ENCODE measurements around the gene ZNRF3.
A peak's percentile ranks its signal among the peaks of the same experiment; 100 is the strongest.

The ZNRF3 gene

DNA sequence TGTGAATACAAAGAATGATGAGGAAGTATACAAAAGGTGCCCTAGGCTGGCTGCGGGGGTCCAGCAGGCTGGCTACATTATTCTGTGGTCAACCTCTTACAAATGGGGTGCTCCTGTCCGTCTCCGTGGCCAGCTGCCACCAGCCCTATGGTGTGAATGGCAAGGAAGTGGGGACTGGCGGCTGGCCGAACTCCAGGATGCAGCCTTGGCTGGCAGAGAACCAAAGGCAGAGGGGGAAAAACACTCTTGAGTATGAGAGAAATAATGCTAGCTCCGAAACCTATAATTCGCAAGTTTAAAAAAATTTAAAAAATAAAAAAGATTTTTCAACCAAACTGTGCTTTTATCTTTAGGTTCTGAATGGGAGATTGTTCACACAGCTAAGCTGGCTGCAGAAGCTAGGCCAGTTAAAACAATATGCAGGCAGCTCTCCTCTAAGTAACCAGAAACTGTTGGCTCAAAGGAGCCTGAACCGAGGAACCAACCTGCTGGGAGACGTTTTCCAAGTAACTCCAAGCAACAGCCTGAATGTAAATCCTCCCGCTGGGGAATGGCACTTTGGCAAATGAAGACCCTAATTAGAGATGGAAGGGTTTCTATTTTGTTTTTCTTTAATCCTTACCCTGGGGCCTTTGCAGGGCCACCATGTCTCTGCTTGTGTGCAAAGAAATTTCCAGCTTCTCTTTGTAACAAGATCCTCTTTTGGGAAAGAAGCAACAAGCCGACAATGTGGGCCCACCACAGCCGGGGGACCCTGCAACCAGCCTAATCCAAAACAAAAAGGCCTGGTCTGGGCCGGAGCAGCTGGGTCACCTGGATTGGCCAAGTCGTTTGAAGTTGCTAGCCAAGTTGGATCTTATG, 128.1 kb downstream of the ZNRF3 start:
- DNase-seq (ENCODE audit: low read depth), result no peak

DNA sequence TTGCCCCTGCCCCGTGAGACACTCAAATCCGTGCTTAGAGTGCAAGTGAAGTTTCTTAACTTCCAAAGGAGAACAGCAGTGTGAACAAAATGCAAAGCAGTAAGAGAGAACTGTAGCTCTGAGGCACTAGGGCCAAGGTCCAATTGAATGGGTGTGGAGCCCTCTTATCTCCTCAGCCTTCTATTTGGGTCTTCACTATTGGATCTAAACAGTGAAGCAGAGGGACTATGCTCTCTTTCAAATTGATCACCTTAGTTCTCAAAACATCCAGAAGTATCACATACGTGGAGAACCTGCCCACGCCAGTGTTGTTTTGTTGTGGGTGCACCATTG, 128.7 kb downstream of the ZNRF3 start:
- DNase-seq (ENCODE audit: low read depth), result no peak

DNA sequence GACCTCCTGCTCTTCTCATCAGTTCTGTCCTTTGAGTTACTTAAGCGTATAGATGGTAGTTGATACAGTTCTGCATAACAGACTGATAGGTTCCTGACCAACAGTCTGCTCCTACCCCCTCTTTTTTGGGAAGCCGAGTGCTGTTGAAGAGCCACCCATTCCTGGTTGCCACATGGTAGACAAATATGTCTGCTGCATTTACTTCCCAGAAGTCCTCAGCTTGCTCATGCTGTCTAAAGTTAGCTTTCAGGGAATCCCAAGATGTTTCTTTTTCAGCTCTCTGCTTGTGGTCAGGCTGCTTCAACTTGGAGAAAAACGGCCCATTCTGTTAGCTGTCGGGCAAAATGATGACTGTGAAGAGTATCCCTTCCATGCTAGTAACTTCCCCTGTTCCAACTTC, 129.6 kb downstream of the ZNRF3 start:
- DNase-seq (ENCODE audit: low read depth), result no peak

DNA sequence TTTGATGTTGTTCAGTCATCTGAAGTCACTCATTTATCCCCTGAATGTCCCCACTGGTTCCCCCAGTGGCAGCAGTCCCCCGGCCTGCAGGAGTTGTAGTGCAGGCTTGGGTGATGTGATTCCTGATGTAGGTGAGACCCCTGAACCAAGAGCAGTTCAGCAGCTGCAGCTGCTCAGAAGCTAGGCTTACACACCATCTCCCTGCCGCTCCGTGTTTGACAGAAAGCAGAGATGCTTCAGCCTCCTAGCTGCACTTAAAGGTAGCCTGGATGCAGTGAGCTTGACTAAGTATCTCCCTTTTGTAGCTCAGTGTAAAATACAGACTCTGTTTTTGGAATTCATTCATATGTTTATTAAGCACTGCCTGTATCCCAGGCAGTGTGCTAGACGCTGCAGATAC, 130.9 kb downstream of the ZNRF3 start:
- DNase-seq (ENCODE audit: low read depth), result no peak

DNA sequence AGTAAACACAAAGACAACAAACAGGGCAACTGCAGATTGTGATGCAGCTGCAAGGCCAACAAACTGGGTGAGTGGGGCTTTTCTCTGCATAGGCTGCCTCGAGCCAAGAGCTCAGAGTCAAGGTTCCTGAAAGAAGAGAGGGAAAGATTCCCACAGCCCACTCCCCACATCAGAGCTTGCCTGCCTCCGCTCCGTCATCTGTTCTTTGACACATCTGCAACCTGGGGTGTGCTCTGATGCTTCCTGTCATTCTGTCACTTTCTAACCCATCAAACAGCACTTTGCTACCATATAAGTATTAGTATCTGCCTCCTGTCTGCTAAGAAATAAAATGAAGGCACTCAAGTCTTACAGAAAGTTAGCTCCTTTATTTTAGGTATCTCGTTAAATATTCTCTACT, 131.4 kb downstream of the ZNRF3 start:
- no peak for DNase-seq (ENCODE audit: low read depth)

DNA sequence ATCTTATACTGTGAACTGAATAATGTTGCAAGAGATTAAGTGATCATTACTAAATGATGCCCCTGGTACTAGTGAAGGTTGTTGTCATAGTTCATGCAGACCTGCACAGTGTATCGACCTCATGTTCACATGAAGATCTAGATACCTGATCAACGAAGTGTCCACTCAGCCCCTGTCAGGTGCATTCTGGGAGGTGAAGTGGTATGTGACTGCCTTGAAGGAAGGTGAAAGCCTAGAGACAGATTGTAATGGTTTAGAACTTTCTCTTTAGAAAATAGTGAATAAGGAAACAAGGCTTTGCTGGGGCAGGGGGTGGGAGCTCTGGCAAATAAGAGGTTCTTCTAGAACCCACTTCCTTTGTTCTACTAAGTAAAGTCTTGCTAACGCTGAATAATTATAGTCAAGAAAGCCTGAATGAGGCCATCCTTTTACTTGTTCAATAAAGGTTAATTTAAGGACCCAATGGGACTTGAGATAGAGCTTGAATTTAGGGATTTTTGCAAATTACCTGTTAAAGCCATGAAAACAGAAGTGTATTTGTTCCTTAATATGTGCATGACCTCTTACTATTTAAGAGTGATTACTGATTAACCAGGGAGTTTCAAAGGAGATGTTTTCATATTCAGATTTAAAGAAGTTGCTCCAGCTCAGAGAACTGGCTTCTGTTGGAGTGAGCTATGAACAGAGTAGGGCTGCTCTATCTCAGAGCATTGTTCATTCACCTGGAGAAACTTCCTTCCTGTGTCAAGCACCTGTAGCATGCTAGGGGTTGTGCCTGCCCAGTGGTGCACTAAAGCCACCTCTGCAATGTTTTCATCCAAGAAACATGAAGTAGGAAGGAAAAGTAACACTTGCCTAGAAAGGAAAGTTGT, 132.9 kb downstream of the ZNRF3 start:
- DNase-seq (ENCODE audit: low read depth), result no peak

DNA sequence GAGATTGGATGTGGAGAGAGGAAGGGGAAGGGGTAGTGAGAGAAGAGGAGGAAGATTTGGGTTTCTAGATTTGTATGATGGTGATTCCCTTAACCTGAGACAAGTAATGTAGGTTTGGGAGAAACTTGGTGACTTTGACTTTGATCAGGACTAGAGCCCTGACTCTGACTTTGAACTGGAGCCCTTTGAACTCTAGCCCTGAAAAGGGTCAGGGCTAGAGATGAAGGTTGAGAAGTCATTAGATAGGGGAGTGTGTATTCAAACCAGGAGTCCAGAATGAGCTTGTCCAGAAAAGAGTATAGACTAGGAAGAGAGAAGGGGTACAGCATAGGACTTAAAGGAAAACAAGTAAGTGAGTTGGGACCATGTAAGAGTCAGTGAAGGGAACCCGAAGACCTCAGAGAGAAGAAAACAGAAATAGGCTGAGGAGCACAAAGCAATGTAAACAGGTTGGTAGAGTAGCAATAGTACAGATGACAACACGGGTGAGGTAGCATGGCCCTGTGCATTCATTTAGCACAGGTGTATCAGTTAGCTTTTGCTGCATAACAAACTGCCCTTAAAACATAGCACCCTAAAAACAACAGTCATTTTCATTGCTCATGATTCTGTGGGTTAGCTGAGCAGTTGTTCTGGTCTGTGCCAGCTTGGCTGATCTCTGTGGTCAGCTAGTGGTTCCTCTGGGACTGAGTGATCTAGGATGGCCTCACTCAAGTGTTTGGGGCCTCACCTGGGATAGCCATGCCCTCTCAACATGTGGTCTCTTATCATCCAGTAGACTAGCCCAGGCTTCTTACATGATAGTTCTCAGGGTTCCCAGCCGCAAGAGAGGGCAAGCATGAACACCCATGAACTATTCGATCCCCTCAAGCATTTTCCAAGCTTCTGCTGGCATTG, 135.2 kb downstream of the ZNRF3 start:
- DNase-seq (ENCODE audit: low read depth), result no peak

DNA sequence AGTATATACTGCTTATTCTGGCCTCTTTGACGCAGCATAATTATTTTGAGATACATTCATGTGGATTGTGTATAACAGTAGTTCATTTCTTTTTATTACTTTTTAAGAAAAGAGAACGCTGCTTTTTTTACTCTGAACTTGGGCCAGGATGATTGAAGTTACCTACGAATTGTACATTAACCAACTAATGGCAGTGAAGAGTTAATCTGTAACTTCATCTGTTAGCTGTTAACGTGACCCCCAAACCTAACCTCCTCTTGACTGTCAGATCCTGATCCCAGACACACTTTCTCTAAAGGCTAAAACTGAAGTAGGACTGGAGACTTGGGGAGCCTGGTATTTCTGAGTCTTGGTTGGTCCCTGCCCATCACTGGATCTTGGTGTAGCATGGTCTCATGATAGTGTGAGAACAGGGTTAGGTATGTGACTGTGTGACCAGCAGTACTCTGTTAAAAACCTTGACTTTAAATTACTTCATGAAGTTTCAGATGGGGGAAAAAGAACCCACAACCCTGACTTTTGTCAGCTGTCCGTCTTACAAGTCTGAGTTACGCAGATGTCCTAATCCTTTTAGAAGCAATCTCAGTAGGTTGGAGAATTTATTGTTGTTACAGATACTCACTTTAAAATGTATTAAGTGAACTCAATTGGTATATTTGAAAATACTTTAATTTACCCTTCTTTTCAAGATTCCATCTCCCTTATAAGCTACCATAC, 138.9 kb downstream of the ZNRF3 start:
- DNase-seq (ENCODE audit: low read depth), result no peak

GRCh38 chr22:29023172-29023796, 139.9 kb downstream of the ZNRF3 start:
- DNase-seq (ENCODE audit: low read depth), result no peak

DNA sequence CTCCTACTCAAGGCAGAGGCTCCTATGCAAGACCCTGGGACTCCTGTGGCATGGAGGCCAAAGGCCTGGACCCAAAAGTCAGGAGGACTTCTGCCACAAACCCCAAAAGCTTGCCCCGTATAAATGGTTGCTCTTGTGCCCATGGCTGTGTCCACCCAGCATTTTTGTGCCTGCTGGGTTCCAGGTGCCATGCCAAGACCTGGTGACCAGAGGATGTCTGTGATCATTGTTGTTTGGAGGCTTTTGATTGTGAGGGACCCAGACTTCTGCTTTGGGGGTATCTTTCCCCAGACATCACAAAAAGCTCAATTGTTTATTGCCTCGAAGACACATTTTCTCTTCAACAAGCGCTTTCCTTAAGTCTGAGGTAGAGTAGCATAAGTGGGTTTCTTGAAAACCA, 143.2 kb downstream of the ZNRF3 start:
- DNase-seq (ENCODE audit: low read depth), result no peak

DNA sequence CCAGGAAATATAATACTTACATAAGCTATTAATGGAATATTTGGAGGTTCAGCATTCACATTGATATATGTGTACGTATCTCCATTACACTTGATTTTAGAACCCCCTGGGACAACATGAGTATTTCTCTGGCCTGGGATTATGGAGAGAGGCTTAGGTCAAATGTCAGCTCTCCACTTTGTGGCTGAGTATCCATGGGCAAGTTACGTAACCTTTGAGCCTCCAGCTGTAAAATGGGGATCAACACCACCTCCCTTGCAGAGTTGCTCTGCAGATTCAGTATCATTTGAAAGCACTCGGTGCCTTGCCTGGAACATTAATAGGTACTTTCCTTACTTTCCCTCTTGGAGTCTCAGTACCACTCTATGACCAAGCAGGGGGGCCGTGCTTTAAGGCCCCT, 145.1 kb downstream of the ZNRF3 start:
- DNase-seq (ENCODE audit: low read depth), result no peak

DNA sequence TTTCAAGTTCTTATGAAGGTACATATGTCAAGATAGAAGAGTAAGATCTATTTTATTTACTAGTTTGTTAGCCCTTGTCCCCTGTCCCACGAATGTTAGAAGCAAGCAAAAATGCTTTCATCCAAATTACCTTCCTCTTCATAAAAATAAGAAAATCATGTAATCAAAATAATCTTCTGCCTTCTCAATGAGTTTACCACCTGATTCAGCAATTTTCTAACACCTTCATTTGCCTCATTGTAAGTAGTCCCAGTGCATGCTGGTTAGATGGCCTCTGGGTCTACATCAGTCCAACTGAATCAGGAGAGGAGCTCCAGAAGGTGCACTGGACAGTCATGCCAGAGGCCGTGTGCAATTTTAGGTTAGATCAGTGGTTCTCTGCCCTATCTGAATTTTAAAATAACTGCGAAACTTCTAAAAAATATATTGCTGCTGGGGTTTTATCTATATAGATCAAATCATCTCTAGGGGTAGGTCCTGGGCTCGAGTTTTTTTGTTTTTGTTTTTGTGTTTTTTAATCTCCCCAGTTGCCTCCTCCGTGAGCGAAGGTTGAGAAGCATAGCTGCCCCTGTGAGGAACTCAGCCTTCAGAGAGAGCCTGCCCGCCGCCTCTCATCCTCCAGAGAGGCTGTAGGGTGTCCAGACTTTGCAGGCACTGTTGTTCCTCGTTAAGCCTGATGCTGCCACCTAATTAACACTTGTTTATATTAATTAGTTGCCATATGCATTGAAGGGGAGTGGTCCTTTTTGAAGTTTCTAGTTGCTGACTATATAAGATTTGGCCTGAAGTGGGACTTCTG, 146.0 kb downstream of the ZNRF3 start:
- no peak for DNase-seq (ENCODE audit: low read depth)

DNA sequence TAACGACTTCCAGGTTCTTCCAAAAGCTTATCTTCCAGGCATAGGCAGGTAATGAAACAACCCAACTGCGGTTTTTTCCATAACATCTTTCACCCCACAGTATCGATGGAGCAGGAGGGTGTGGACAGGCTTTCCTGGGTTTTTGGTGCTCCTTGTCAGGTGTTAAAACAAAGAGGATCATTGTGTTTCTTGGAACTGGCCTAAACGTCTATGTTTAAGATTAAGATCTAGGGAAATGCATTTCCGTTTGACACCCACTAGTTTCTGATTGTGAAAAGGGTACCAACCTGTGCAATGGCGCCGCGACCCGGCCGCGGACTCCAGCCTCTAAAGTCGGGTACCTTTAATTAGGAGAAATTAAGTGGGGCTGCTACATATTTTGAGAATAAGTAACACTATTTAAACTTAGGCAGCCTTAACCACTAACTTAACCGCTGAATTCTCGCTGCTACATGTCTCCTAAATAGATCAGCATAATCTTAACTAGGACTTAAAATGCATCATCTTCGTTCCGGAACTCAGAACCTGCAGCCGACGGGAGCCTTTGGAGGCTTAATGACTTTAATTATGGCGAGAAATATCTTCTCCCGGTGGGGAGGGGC, 146.7 kb downstream of the ZNRF3 start:
- no peak for DNase-seq (ENCODE audit: low read depth)

DNA sequence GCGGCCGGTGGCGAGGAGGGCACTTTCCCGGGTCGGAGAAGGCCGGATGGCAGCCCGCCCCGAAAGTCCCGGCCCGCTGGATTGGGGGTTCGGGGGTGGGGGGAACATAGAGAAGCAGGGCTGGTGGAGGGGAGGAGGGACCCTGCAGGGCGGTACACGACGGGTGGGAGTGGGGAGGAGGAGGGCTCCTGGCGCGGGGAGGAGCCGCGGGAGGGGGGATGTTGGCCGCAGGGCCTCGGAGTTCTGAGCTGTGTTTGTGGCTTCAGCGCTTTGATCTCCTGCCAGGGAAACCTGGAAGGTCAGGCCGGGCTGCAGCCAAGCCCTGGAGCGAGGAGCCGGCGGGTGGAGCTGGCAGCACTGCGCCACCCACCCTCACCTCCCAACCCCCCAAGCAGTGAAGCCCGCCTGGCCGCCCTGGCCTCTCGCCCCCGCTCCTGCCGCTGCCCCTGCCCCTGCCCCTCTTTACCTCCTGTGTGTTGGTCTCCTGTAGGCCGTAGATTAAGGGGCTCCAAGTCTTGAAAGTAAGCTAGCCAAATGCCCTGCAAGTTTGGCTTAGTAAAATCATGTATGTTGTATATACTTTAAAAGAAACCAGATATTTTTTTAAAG, 147.3 kb downstream of the ZNRF3 start:
- DNase-seq (ENCODE audit: low read depth), result no peak

DNA sequence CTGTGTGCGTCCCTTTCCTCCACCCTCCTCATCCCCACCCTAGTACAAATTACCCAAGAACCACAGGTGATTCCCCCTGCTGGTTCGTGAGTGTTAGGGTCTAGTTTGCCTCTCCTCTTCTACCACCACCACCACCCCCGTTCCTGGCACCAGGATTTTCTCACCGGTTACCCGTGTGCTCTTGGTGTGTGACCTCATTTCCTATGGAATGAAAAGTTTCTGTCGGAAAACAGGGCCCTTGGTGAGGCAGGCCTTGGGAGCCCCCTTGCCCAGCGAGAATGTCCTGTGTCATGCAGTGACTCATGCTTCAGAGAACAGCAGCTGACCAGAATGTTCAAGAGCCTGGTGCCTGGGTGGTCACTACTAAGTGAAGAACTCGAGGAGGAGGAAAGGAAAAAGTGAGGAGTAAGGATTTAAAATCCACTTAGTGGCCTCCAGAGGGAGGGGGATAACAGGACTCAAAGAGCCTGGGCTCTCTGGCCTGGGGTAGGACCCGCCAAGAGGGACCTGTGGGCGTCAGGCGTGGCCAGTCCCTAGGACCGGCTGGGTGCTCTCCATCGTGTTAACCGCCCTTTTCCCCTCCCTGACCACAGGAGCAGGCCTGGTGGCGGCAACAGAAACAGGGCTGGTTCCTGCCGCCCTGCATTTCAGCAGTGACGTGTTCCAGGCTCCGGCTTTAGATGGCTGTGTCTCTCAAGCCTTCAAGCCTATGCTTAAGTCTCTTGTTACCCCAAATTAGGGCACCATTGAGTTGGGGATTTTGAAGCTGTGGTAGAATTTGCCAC, 148.0 kb downstream of the ZNRF3 start:
- peak; percentile 80 for DNase-seq (ENCODE audit: low read depth)

DNA sequence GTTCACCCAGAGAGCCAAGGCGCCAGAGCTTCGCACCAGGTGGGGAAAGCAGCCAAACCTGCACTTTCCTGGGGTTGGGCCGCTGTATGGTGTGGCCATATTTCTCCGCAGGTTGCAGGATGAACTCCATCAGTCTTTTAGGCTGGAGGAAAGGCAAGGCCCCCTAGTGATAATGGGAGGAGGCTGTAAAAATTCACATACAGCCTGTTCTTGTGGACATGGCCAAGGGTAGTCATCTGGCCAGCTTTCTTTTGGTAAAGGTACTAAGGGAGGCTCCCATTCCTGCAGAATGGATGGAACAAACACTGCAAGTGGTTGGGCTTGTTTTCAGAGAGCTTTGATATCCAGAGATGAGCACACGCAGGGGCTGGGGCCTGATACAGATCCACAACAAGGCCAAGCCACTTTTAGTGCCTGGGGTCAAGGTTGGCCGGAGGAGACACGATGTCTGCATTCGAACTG, 148.7 kb downstream of the ZNRF3 start:
- DNase-seq (ENCODE audit: low read depth), result no peak

DNA sequence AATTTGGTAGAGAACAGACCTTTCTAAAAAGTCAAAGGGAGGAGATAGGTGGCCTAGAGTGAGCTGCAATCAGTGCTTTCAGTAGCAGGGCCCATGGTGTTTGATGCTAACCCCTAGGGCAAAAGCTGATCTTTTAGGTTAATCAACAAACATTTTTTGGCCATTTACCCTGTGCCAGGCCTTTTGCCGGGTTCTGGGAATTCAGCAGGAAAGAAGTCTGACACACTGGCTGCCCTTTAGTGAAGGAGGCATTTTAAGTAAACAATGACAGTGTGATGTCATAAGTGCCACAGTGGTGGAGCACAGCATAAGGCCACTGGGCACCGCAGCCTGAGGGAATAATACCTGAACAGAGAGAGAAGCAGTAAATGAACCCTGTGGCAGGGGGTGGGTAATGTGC, 149.2 kb downstream of the ZNRF3 start:
- DNase-seq (ENCODE audit: low read depth), result no peak

GRCh38 chr22:29037340-29037932, 154.1 kb downstream of the ZNRF3 start:
- DNase-seq (ENCODE audit: low read depth), result no peak

Measured in HS-5 (cell line).